GM19035 (cell line): ENCODE measurements around the gene TMEM158.
A peak's percentile ranks its signal among the peaks of the same experiment; 100 is the strongest.

ENCODE experiments used
- ATAC-seq: cut with Tn5 transposase; IDR thresholded peaks from one replicate; pipeline ENCODE4 v1.9.1; 2021; ENCODE audit not compliant: unreplicated experiment

The TMEM158 gene

DNA sequence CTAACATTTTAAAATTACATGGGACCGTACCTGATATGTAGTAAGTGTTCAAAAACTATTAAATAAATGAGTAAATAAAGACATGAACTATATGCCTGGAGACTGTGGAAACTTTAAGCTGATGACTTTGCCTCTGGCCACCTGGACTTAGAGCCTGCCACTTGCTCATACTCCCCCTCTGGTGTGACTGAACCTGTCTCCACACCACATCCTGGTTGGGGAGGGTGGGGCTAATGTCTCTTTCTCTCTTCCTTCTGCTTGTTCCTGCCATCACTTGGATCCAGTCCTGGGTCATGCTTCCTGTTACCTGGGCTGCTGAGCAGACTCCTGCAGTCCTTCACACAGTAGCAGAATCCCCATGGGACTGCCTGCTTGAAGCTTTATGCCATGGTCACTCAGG is 8.2 kb upstream of the TMEM158 start:
- no peak for ATAC-seq

DNA sequence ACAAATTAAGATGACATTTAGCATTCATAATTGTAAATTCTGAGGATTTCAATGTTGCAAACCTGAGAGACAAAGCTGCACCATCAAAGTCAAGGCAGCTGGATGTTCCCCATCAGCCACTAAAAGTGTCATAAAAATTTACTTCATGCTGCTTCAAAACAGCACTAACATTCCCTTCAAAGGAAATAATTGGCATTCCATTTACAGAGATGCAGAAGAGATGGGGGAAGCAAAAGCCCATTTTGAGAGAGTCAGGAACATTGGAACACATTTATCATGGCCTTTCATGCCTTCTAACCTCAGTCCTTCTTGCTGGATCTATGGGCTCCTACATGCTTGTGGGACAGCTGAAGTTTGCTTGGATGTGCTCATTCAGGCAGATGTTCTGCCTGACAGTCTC is 6.4 kb upstream of the TMEM158 start:
- ATAC-seq: no peak

DNA sequence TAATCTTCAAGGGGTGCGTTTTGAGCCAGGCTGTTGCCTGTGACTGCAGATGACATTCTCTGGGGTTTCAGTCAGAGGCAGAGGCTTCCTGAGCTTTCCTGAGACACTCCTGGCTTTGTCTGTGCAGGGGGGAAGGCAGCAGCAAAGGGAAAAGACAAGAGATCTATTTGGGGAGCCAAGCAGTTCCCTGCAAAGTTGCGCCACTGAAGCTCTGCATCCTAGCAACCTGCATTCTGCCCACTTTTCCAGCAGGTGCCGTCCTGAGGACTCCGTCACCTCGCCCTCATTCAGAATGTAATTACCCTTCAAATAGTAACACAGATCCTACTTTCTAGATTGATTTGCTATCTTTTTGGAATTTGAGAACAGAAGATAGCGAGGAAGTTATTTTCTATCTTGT is 1.9 kb upstream of the TMEM158 start:
- no peak for ATAC-seq

DNA sequence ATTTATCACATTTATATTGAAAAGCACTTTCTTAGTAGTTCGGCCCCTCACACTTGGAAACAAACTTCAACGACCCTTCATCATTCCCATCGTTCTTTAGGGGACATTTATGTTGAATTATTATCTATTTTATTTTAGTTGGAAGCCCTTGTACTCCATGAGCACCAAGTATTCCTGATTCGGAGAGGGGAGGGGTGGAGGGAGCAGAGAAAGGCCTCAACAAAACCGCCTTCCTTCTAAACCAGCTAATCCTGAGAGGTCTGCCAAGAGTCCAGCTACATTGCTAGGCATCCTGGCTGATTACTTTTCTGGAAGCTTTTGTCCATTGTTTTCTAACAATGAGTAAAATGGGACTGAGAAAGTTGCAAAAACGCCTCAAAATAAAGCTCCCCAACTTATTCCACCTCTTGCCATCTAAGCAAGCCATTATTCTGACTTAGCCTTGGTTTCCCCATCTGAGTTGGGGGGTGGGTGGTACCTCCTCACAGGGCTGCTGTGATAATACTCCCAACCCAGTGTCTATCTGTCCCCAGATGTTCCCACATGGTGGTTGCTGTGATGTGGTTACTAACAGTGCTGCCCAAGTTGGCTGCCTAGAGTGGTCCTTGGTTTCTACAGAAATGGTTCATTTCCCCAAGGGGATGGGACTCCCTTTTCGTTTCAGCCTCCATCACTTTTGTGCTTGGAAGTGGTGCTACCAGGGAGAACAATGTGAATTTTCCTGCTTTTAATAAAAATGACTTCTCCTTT is 1.2 kb upstream of the TMEM158 start:
- no peak for ATAC-seq

DNA sequence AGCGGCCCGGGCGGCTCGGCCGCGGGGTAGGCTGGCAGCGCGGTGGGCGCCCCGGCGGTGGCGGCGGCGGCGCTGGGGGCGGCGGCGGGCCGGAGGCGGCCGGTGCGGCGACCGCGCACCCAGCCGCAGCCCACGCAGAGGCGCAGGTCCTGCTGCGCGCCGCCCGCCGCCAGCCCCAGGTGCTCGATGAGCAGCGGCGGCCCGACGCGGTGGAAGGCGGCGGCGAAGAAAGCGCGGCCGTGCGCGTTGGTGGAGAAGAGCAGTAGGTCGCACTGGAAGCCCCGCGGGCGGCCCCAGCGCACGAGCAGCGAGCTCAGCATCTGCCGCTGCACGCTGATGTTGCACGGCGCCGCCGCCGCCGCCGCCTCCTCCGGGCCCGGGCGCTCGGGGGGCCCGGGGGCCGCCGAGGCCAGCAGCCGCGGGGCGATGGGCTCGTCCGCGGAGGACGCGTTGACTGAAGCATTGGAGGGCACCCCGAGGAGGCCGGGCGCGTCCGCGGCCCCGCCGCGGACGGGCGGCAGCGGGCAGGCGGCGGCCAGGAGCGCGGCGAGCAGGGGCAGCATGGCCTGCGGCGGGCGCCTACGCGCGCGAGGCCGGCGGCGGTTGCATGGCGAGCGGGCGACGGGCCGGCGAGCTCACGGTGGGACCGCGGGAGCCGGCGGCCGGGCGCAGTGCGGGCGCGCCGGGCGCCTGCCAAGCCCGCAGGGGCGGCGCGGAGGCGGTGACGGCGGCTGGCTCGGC is 452 bp downstream of the TMEM158 start:
- ATAC-seq: peak; percentile 52

DNA sequence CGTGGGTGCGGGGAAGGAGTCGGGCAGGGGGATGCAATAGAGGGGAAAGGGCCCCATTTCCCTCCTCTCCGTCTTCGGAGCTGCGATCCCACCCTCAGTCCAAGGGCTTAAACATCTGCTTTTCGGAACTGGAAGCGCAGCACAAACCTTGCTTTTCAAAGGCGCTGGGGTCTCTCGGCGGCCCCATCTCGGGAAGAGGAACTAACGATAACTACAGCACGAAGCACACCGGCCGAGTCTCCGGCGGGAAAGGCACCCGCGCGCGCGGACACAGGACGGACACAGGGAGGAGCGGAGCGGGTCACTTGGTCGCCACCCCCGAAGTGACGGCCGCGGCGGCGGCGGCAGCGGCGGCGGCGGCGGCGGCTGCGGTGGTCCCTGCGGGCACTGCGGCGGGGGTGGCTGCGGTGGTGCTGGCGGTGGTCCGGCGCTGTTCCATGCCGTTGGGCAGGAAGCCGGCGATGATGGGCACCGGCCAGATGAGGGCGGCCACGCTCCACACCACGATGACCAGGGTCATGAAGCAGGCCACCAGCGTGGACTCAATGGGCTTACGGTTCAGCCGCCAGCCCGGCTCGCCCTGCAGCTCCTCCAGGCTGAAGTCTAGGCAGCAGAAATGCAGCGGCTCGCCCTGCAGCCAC is 1.1 kb downstream of the TMEM158 start:
- peak; percentile 37 for ATAC-seq

DNA sequence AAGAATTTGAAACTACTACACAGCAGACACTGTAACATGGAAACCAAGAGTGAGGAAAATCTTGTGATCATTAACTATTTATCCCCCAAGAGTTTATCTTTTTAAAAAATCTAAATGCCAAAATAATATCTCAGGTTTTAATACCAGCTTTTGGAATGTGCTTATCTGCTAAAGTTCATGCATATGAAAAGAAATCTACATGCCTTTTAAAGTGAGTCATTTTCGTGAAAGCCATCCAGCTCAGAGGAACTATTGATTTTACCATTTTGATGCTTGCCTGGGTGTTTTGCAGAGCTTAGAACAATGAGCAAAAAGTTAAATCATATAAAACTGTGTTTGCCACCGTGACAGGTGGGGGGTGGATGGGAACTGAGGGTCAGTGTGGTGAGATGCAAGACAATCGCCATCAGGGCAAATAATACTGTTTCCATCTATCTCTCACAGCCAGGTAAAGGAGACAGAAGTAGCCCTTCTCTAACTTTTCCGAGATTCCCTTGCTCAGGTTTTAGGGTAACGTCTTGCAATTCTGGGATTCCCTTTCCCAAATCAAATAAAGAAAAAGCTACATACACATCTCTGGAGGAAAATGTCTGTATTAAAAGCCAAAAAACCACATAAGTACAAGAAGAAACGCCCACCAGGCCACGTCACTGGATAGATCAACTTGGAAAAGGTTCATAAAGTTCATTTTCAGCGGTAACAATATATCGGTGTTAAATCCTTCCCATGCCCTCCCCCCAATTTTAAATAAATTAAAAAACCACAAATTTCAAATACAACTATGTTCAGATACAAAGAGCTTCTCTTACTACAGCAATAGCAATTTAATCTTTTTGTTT is 2.0 kb downstream of the TMEM158 start:
- no peak for ATAC-seq

DNA sequence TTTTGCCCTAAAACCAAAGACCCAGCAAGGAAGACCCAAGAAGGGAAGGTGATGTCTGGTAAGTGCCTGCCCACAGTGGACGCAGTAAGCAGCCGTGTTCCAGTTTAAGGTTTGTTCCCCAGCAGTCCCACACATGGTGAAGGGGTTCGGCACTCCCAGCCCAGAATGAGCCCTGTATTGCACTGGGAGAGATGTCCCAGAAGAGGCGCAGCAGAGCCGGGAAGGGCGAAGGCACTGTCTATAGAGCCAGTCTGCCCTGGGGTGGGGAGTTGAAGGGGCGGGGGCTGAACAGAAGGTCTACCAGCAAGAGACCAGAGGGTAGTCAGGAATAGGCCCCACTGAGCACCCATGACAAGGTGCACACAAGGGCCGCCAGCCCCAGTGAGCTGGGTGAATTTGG is 6.4 kb downstream of the TMEM158 start:
- no peak for ATAC-seq

DNA sequence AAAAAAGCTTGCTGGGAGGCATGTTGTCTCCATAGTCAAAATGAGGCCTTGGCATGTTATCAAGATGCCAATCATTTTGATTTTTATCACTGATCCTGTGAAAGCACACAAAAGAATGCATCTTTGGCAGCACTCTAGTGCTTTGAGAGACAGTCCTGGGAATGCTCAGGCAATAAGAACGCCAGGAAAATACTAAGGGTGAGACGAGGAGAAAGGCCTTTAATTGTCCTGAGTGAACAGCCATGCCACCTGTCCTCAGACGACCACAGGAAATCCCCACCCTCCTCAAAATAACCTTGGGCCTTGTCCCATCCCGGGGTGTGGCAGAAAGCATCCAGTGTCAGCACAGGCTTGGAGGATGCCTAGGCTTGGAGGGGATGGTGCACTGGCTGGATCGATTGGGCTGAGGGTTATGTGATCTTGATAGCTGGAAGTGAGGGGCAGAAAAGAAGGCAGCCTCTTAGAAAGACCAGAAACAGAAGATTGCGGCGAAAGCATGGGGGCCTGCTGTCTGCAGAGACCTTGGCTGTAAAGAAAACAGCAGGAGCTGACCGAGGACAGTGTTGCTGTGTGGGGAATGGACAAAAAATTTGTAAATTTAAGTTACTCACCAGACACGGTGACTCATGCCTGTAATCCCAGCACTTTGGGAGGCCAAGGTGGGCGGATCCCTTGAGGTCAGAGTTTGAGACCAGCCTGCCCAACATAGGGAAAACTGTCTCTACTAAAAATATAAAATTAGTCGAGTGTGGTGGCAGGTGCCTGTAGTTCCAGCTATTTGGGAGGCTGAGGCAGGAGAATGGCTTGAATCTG is 7.3 kb downstream of the TMEM158 start:
- ATAC-seq: no peak

DNA sequence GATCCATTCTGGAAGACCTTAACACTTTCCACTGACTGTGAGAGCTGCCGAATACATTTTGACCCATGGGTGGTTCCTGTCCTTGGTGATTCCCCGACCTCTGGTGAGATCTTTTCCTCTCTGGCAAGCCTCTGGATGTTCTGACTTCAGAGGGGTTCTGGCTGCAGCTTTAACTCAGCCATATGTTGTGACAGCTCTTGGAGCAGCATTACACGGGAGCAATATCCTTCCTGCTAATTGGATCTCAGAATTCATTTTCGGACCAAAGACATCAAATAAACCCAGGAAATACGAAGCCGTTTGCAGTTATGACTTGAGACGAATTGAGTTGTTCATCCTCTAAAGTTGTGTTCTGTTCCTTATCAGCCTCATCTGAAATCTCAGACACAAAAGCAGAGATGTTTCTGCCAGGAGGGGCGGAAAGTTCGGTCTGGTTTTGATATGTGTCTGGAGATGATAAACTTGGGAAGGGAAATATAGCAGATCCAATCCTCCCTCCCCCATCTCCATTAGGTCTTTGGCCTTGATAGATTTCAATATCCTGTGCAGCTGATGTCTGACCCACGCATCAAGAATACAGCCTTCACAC is 10.0 kb downstream of the TMEM158 start:
- ATAC-seq: no peak

DNA sequence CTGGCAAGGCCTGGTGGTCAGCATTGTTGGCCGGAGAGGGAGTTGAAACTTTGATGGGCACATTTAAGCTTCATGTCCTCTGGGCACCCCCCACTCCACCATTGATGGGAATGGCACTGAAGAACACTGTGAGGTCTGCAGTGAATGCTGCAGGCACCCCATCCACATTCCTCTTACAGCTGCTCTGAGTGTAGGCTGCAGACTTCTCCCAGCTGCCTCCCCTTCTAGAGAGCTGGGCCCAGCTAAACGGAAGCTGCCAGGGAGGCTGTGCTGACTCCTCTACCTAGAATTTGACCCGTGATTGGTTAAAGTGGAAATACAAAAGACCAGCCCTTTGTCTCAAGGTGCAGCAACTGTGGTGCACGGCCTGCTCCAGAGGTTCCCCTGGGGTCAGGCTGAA is 10.6 kb downstream of the TMEM158 start:
- ATAC-seq: no peak

DNA sequence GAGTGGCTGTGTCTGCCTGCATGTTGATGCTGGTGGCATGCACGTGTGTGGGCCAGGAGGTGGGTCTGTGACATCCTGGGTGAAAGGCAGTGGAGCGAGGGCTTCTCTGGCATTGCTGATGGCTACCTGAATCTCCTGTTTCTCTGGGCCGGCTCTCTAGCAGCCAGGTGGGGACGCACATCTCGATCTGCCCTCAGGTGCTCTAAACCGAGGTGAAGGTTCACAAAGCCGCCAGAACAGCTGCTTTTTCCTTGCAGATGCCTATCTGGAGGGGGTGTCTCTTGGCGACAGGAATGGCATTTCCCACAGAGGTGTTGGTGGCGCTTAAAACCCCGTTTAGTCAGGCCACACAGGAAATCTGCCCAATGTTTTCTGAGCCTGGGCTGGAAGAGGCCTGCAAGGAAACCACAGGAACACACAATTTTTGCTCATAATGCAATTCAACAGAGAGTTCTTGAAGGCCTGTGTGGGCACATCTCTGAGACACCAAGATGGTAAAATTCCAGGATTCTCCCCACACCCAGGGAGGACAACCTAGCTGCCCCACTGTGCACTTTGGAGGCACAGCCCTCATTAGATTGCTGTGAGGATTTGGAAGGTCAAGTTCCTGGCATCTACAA is 11.9 kb downstream of the TMEM158 start:
- no peak for ATAC-seq

DNA sequence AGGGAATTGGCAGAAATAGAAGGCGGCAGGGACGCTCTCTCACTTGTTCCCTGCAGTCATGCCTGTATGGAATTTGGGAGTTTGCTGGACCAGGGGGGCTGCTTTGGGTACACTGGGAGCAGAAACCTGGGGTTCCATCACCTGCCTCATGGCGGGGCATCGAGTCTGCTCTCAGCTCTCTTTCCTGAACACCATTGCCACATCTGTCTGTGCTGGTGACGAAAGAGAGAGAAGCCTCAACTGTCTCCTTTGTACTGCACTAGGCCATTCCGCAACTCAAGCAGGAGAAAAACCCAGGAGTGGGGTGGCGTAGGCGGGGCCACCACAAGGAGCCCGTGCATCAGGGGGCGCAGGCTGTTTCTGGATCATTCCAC is 14.0 kb downstream of the TMEM158 start:
- no peak for ATAC-seq

DNA sequence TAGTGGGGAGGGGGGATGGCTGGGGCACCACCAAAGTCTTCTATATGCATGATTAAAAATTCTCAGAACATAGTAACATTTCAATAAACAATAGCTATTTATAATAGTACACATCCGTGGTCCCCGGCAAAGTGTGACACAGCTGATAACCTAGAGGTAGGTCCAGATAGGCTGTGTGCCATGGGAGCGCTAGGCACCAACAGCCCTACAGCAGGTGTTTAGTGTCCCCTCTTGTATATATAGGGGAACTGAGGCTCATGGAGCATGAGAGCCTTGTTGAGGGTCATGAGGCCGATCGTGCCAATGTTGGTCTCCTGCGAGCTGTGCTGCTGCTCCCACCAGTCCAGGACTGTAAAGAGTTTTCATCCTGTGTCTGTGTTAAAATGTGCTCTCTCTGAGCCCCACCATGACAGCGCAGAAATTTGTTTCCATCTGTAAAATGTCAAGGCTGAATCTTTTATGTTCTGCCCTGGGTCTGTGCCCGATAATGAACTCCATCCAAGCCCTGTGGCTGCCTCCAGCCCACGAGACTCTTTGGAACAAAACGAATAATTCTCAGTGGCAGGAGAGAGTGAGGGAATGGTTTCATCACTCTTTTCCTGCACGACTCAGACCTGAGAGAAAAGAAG is 14.5 kb downstream of the TMEM158 start:
- no peak for ATAC-seq

DNA sequence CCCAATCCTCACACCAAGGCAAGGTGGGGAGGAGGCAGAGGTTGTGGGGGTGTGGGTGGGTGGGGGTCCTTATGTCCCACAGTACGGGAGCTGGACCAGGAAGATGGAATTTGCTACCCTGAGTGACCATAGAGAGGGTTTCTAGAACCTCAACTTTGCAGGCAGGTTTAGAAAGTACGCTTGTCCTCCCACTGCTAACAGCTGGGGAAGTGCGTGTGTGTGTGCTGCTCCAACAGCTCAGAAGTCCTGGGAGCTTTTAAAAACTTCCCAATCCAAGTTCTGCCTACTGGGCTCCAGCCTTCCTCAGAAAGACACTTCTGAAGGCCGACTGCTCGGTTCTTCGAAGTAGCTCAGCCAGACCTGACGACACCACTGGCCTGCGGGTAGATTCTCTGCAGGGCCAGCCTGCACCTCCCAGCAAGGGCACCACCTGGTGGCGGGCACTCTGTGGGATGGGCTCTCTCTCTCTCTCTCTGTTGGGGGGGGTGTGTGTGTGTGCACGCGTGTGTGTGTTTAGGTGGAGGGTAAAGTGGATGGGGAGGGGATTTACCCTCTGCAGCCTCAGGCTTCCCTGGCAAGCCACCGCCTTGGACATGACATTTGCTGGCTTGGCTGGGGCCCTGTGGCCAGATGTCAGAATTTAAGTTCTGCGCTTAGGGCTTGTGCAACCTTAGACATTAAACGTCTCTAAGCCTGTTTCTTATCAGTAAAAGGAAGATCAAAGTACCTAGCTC is 15.6 kb downstream of the TMEM158 start:
- ATAC-seq: no peak

DNA sequence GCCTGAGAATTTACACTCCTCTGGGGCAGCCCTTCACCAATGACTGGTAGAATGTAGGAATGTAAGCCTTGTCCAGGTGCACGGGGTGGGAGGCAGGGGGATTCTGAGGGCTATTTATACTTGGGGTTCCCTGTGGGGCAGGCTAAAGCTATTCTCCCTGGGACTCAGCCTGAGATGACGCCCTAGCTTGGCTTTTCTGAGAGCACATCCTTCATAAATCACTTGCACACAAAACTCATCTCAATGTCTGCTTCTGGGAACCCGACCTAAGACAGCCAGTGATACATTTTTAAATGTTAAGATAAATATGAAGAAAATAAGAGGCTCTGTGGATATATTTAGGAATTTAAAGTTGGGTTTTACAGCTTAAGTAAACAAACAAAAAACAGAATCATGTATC is 16.6 kb downstream of the TMEM158 start:
- no peak for ATAC-seq

DNA sequence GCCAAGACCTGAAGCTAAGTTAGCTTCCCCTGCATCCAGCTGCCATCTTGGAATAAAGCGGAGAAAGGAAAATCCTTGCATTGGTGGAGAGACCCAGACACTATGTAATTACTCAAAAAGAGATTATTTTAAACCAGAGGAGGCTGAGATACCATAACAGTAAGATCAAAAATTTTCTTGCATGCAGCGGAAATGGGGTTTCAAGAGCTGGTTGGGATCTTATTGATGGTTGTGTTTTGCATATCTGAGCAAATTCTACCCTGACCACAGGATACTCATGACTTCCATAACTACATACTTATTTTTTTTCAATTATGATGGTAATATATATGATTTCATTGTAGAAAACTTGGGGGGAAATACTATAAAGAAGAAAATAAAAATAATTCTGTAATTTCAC is 17.5 kb downstream of the TMEM158 start:
- no peak for ATAC-seq

DNA sequence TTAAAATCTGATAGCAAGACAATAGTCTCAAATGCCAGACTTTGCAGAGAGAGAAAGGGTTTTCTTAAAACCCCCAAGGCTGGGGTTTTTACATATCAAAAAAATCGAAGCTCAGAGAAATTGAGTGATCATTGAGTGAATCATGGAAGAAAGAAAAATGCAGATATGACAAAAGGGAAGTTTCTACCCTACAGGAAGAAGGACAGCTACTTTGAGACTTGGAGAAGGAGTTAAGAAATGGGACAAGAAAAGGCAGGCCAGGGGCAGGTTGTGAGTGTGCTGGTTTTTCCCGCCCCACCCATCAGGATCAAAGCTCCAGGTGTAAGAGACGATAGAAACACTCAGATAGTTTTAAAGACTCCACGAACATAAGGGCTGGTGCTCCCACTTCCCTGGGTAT is 18.6 kb downstream of the TMEM158 start:
- ATAC-seq: no peak

DNA sequence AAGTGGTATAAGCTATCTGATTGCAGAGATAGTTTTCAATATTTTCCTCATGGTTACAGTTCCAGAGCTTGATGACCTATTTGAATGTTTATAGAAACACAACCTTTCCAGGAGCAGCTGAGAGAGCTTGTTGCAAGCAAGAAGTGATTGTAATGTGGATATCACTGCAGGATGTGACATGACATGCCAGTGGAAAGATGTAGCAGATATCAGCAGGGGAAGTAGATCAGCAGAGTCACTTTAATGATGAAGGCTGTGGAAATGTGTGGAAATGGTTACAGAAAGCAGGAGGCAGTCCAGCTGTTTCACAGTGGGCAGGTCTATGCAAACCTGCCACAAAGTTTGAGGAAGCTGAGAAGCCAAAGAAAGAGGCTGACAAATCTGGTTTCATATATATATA is 21.0 kb downstream of the TMEM158 start:
- ATAC-seq: no peak
